Testis (tissue), 2 donors: Measurements from ENCODE around the gene HMGCS2.

Source experiments
- POLR2A ChIP-seq: fragments of 450-650 bp; IDR thresholded peaks from one replicate; pipeline ENCODE4 v1.6.1; 2017; ENCODE audit warnings: antibody characterized with exemption, mild to moderate bottlenecking, moderate library complexity
- TF ChIP-seq, protein P1 (sequence below), 3 experiments: fragments of 450-650 bp in 2 of 3; fragments of 200-600 bp in 1 of 3; sonication (generic) in 1 of 3; IDR thresholded peaks; one replicate each; pipeline ENCODE4 v1.5.1; 2016 to 2019; ENCODE audit warnings: antibody characterized with exemption in 3 of 3, mild to moderate bottlenecking in 2 of 3, moderate library complexity in 1 of 3

DNA sequence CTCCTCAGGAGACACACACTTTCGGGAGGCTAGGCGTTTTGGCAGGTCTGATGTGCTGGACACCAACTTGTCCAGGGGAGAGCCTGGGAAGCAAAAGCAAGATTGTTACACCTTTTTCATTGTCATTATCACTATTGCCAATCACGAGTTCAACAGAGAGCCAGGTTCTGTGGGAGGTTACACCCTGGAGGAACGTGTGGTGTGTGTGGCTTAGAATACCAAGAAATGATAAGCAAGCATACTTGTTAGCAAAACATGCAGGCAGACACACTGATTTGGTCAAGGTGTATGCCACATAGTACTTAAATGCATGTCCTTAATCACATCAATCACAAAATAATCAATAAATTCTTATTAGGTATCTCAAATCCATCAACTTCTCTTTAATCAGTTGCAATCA lies 16.1 kb downstream of the HMGCS2 start:
- TF ChIP-seq, protein P1, sequence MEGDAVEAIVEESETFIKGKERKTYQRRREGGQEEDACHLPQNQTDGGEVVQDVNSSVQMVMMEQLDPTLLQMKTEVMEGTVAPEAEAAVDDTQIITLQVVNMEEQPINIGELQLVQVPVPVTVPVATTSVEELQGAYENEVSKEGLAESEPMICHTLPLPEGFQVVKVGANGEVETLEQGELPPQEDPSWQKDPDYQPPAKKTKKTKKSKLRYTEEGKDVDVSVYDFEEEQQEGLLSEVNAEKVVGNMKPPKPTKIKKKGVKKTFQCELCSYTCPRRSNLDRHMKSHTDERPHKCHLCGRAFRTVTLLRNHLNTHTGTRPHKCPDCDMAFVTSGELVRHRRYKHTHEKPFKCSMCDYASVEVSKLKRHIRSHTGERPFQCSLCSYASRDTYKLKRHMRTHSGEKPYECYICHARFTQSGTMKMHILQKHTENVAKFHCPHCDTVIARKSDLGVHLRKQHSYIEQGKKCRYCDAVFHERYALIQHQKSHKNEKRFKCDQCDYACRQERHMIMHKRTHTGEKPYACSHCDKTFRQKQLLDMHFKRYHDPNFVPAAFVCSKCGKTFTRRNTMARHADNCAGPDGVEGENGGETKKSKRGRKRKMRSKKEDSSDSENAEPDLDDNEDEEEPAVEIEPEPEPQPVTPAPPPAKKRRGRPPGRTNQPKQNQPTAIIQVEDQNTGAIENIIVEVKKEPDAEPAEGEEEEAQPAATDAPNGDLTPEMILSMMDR (IDR thresholded peaks at IDR 0.05) = no peak
- no peak for TF ChIP-seq POLR2A
